Measurements from ENCODE around the gene SPAG9. TPM values are rescaled to one million over a fixed set of nuclear protein-coding genes. Genes with fewer than 3 reads are reported as not detected.

SPAG9 gene
- total RNA-seq, 1 experiment from 2014 or later = 144 TPM

DNA sequence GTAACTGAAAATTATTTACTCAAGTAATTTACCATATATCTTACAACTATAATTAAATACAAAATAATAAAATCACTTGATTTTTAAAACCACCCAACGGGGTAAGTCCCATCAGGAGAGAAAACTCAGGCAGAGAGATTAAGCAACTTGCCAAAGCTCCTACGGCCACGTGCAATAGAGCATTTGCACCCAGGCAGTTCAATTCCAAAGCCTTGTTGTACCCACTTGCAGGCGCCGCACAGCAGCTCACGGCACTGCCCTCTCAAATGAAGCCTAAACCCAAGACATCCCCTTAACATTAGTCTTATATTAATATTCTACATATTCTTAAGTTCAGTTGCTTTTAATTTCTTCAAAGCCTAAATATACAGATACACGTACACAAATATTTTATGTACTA is 75.7 kb downstream of the SPAG9 start:
- CTCF ChIA-PET = no interaction called here
- no peak for ATAC-seq
- in situ Hi-C loops (cut with HindIII; ENCODE audit: low pct_unique_long_range_greater_than_20kb, low sequenced_read_pairs) = no loop called here
- Histone ChIP-seq H3K9me3 (ENCODE audit: control insufficient read depth, insufficient read depth, low read depth, low read length) (no peaks in the 10 kb centered on the region), H3K36me3 (ENCODE audit: control insufficient read depth, insufficient read depth, low read length) (peaks cover 4% of the 10 kb centered on the region; the same call in 1 of the 2 replicates), H3K4me3 (ENCODE audit: low read depth in 2 of 2, low read length in 2 of 2) (no peak overlapping the region), H3K27me3 (ENCODE audit: control insufficient read depth, insufficient read depth, low read length) (no peaks in the 10 kb centered on the region), H3K27ac (ENCODE audit: low read length) (no peak overlapping the region), H3K4me1 (ENCODE audit: control insufficient read depth, insufficient read depth, low read length) (0 out of 2 replicates have a peak, but pooled peaks cover 2% of the 10 kb centered on the region)
- TF ChIP-seq, protein P1, sequence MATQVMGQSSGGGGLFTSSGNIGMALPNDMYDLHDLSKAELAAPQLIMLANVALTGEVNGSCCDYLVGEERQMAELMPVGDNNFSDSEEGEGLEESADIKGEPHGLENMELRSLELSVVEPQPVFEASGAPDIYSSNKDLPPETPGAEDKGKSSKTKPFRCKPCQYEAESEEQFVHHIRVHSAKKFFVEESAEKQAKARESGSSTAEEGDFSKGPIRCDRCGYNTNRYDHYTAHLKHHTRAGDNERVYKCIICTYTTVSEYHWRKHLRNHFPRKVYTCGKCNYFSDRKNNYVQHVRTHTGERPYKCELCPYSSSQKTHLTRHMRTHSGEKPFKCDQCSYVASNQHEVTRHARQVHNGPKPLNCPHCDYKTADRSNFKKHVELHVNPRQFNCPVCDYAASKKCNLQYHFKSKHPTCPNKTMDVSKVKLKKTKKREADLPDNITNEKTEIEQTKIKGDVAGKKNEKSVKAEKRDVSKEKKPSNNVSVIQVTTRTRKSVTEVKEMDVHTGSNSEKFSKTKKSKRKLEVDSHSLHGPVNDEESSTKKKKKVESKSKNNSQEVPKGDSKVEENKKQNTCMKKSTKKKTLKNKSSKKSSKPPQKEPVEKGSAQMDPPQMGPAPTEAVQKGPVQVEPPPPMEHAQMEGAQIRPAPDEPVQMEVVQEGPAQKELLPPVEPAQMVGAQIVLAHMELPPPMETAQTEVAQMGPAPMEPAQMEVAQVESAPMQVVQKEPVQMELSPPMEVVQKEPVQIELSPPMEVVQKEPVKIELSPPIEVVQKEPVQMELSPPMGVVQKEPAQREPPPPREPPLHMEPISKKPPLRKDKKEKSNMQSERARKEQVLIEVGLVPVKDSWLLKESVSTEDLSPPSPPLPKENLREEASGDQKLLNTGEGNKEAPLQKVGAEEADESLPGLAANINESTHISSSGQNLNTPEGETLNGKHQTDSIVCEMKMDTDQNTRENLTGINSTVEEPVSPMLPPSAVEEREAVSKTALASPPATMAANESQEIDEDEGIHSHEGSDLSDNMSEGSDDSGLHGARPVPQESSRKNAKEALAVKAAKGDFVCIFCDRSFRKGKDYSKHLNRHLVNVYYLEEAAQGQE (IDR thresholded peaks at IDR 0.05; ENCODE audit: insufficient read depth in 1 of 2, low read depth in 2 of 2, low read length in 1 of 2) = no peak
- TF ChIP-seq TCF7L2 (IDR thresholded peaks at IDR 0.05; ENCODE audit: low read depth, low read length) = no peak
- TF ChIP-seq, protein P2, sequence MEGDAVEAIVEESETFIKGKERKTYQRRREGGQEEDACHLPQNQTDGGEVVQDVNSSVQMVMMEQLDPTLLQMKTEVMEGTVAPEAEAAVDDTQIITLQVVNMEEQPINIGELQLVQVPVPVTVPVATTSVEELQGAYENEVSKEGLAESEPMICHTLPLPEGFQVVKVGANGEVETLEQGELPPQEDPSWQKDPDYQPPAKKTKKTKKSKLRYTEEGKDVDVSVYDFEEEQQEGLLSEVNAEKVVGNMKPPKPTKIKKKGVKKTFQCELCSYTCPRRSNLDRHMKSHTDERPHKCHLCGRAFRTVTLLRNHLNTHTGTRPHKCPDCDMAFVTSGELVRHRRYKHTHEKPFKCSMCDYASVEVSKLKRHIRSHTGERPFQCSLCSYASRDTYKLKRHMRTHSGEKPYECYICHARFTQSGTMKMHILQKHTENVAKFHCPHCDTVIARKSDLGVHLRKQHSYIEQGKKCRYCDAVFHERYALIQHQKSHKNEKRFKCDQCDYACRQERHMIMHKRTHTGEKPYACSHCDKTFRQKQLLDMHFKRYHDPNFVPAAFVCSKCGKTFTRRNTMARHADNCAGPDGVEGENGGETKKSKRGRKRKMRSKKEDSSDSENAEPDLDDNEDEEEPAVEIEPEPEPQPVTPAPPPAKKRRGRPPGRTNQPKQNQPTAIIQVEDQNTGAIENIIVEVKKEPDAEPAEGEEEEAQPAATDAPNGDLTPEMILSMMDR (IDR thresholded peaks at IDR 0.05) = no peak
- TF ChIP-seq SIN3A (IDR thresholded peaks at IDR 0.05; ENCODE audit: borderline replicate concordance, insufficient read depth, low read depth, low read length) = no peak
- no peak for TF ChIP-seq POLR2AphosphoS5 (IDR thresholded peaks at IDR 0.05; ENCODE audit: low read depth, low read length)
- BruUV-seq (replicated peaks) = no TSS peak
- no peak for DNase-seq (ENCODE audit: low read depth, low spot score)
- intact Hi-C loops (cut with micrococcal nuclease; ENCODE audit: unreplicated experiment) = no loop called here
- POLR2A ChIA-PET = no interaction called here

DNA sequence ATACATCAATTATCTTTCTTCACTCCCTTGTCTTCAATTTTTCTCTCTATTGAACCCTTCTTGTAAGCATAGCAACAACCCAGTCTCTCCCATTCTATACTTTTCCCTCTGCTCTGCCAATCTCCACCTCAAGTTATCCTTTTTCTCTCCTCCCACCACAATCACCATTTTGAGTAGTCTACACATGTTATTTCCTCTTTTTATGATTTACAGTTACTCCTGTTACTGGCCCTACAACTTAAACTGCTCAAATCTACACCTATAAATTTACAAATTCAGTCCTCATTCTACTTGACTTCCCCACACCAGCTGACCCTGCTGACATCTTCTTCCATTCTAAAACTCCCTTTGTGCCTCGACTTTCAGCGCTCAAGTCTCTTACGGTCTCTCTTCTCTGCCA is 84.6 kb downstream of the SPAG9 start:
- DNase-seq (ENCODE audit: low read depth, low spot score) = no peak
- ATAC-seq = no peak
- Histone ChIP-seq H3K27ac (ENCODE audit: low read length) (no peak overlapping the region), H3K27me3 (ENCODE audit: control insufficient read depth, insufficient read depth, low read length) (no peaks in the 10 kb centered on the region), H3K36me3 (ENCODE audit: control insufficient read depth, insufficient read depth, low read length) (peaks cover 4% of the 10 kb centered on the region; the same call in 1 of the 2 replicates), H3K9me3 (ENCODE audit: control insufficient read depth, insufficient read depth, low read depth, low read length) (no peaks in the 10 kb centered on the region), H3K4me1 (ENCODE audit: control insufficient read depth, insufficient read depth, low read length) (no peaks in the 10 kb centered on the region), H3K4me3 (ENCODE audit: low read depth in 2 of 2, low read length in 2 of 2) (no peak overlapping the region)
- in situ Hi-C loops (cut with HindIII; ENCODE audit: low pct_unique_long_range_greater_than_20kb, low sequenced_read_pairs) = no loop called here
- BruUV-seq (replicated peaks) = no TSS peak
- ChIA-PET CTCF (no interaction called here), POLR2A (no interaction called here)
- TF ChIP-seq, protein P2 (IDR thresholded peaks at IDR 0.05) = no peak
- TF ChIP-seq, protein P1 (IDR thresholded peaks at IDR 0.05; ENCODE audit: insufficient read depth in 1 of 2, low read depth in 2 of 2, low read length in 1 of 2) = no peak
- TF ChIP-seq SIN3A (IDR thresholded peaks at IDR 0.05; ENCODE audit: borderline replicate concordance, insufficient read depth, low read depth, low read length) (no peak), POLR2AphosphoS5 (IDR thresholded peaks at IDR 0.05; ENCODE audit: low read depth, low read length) (no peak), TCF7L2 (IDR thresholded peaks at IDR 0.05; ENCODE audit: low read depth, low read length) (no peak)
- intact Hi-C loops (cut with micrococcal nuclease; ENCODE audit: unreplicated experiment) = no loop called here

Measured in Panc1 (cell line).